ENCODE results near the gene CSTB. TPM values are rescaled to one million over a fixed set of nuclear protein-coding genes. Genes with fewer than 3 reads are reported as not detected.

CSTB gene
- total RNA-seq, 1 experiment from 2014 or later, result 36.1 TPM

- DNase-seq (ENCODE audit: low spot score) (no peak), ATAC-seq (no peak)
- peaks cover 46% of the 10 kb centered on the region for H3K36me3 Mint-ChIP-seq
- POLR2A ChIA-PET, result interaction anchor here (0.7 to 1.4 kb wide), 2 partner anchors 17 to 29 kb away, joined by 3 read pairs; no protein-coding TSS in a partner anchor
- no peaks in the 10 kb centered on the region for H3K9me3 Mint-ChIP-seq
- no peak for TF ChIP-seq ZNF232 (CRISPR knock-in tag; IDR thresholded peaks at IDR 0.05)
- TF ChIP-seq NR3C1 (CRISPR knock-in tag; conservative IDR thresholded peaks at IDR 0.05; ENCODE audit: low read depth), result no peak
- TF ChIP-seq, protein P1, sequence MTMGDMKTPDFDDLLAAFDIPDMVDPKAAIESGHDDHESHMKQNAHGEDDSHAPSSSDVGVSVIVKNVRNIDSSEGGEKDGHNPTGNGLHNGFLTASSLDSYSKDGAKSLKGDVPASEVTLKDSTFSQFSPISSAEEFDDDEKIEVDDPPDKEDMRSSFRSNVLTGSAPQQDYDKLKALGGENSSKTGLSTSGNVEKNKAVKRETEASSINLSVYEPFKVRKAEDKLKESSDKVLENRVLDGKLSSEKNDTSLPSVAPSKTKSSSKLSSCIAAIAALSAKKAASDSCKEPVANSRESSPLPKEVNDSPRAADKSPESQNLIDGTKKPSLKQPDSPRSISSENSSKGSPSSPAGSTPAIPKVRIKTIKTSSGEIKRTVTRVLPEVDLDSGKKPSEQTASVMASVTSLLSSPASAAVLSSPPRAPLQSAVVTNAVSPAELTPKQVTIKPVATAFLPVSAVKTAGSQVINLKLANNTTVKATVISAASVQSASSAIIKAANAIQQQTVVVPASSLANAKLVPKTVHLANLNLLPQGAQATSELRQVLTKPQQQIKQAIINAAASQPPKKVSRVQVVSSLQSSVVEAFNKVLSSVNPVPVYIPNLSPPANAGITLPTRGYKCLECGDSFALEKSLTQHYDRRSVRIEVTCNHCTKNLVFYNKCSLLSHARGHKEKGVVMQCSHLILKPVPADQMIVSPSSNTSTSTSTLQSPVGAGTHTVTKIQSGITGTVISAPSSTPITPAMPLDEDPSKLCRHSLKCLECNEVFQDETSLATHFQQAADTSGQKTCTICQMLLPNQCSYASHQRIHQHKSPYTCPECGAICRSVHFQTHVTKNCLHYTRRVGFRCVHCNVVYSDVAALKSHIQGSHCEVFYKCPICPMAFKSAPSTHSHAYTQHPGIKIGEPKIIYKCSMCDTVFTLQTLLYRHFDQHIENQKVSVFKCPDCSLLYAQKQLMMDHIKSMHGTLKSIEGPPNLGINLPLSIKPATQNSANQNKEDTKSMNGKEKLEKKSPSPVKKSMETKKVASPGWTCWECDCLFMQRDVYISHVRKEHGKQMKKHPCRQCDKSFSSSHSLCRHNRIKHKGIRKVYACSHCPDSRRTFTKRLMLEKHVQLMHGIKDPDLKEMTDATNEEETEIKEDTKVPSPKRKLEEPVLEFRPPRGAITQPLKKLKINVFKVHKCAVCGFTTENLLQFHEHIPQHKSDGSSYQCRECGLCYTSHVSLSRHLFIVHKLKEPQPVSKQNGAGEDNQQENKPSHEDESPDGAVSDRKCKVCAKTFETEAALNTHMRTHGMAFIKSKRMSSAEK (CRISPR knock-in tag; IDR thresholded peaks at IDR 0.05; ENCODE audit: borderline replicate concordance), result no peak
- TF ChIP-seq CDX4 (CRISPR knock-in tag; IDR thresholded peaks at IDR 0.05; ENCODE audit: borderline replicate concordance), result no peak
- TF ChIP-seq, protein P2, sequence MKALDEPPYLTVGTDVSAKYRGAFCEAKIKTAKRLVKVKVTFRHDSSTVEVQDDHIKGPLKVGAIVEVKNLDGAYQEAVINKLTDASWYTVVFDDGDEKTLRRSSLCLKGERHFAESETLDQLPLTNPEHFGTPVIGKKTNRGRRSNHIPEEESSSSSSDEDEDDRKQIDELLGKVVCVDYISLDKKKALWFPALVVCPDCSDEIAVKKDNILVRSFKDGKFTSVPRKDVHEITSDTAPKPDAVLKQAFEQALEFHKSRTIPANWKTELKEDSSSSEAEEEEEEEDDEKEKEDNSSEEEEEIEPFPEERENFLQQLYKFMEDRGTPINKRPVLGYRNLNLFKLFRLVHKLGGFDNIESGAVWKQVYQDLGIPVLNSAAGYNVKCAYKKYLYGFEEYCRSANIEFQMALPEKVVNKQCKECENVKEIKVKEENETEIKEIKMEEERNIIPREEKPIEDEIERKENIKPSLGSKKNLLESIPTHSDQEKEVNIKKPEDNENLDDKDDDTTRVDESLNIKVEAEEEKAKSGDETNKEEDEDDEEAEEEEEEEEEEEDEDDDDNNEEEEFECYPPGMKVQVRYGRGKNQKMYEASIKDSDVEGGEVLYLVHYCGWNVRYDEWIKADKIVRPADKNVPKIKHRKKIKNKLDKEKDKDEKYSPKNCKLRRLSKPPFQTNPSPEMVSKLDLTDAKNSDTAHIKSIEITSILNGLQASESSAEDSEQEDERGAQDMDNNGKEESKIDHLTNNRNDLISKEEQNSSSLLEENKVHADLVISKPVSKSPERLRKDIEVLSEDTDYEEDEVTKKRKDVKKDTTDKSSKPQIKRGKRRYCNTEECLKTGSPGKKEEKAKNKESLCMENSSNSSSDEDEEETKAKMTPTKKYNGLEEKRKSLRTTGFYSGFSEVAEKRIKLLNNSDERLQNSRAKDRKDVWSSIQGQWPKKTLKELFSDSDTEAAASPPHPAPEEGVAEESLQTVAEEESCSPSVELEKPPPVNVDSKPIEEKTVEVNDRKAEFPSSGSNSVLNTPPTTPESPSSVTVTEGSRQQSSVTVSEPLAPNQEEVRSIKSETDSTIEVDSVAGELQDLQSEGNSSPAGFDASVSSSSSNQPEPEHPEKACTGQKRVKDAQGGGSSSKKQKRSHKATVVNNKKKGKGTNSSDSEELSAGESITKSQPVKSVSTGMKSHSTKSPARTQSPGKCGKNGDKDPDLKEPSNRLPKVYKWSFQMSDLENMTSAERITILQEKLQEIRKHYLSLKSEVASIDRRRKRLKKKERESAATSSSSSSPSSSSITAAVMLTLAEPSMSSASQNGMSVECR (CRISPR knock-in tag; IDR thresholded peaks at IDR 0.05; ENCODE audit: borderline replicate concordance), result no peak
- TF ChIP-seq, protein P3, sequence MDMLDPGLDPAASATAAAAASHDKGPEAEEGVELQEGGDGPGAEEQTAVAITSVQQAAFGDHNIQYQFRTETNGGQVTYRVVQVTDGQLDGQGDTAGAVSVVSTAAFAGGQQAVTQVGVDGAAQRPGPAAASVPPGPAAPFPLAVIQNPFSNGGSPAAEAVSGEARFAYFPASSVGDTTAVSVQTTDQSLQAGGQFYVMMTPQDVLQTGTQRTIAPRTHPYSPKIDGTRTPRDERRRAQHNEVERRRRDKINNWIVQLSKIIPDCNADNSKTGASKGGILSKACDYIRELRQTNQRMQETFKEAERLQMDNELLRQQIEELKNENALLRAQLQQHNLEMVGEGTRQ (CRISPR knock-in tag; IDR thresholded peaks at IDR 0.05), result no peak
- TF ChIP-seq, protein P4, sequence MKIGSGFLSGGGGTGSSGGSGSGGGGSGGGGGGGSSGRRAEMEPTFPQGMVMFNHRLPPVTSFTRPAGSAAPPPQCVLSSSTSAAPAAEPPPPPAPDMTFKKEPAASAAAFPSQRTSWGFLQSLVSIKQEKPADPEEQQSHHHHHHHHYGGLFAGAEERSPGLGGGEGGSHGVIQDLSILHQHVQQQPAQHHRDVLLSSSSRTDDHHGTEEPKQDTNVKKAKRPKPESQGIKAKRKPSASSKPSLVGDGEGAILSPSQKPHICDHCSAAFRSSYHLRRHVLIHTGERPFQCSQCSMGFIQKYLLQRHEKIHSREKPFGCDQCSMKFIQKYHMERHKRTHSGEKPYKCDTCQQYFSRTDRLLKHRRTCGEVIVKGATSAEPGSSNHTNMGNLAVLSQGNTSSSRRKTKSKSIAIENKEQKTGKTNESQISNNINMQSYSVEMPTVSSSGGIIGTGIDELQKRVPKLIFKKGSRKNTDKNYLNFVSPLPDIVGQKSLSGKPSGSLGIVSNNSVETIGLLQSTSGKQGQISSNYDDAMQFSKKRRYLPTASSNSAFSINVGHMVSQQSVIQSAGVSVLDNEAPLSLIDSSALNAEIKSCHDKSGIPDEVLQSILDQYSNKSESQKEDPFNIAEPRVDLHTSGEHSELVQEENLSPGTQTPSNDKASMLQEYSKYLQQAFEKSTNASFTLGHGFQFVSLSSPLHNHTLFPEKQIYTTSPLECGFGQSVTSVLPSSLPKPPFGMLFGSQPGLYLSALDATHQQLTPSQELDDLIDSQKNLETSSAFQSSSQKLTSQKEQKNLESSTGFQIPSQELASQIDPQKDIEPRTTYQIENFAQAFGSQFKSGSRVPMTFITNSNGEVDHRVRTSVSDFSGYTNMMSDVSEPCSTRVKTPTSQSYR (CRISPR knock-in tag; IDR thresholded peaks at IDR 0.05), result no peak
- TF ChIP-seq SOX15 (CRISPR knock-in tag; IDR thresholded peaks at IDR 0.05), result no peak
- no peak for TF ChIP-seq ATF3 (CRISPR knock-in tag; conservative IDR thresholded peaks at IDR 0.05)
- no peak for TF ChIP-seq NFATC4 (CRISPR knock-in tag; IDR thresholded peaks at IDR 0.05)
- no peak for TF ChIP-seq AFF4 (CRISPR knock-in tag; IDR thresholded peaks at IDR 0.05; ENCODE audit: borderline replicate concordance)
- no peak for TF ChIP-seq FOXJ3 (CRISPR knock-in tag; IDR thresholded peaks at IDR 0.05; ENCODE audit: borderline replicate concordance)
- no peak for TF ChIP-seq ATF1 (CRISPR knock-in tag; IDR thresholded peaks at IDR 0.05)
- no peak for TF ChIP-seq CREM (CRISPR knock-in tag; IDR thresholded peaks at IDR 0.05)
- no peak overlapping the region for H3K4me3 Mint-ChIP-seq
- H3K27me3 Mint-ChIP-seq (ENCODE audit: low read depth), result no peaks in the 10 kb centered on the region
- CTCF ChIA-PET, result no interaction called here
- no peaks in the 10 kb centered on the region for H3K4me1 Mint-ChIP-seq
- no peak overlapping the region for H3K27ac Mint-ChIP-seq
Measured at GRCh38 chr21:43757601-43758000, 18.5 kb downstream of the CSTB start.

All from WTC11 (cell line).